ENCODE measurements around the gene PITPNM1.

Gene PITPNM1

GRCh38 chr11:67503119-67504004 is 1.8 kb downstream of the PITPNM1 start:
- ATAC-seq (no peak), DNase-seq (no peak)

GRCh38 chr11:67502328-67502979 is 2.7 kb downstream of the PITPNM1 start:
- no peak for DNase-seq
- ATAC-seq = no peak

GRCh38 chr11:67501854-67502253 is 3.3 kb downstream of the PITPNM1 start:
- DNase-seq (no peak), ATAC-seq (no peak)

GRCh38 chr11:67500831-67501715 is 4.1 kb downstream of the PITPNM1 start:
- no peak for ATAC-seq
- no peak for DNase-seq

GRCh38 chr11:67500484-67500821 is 4.7 kb downstream of the PITPNM1 start:
- DNase-seq (no peak), ATAC-seq (no peak)

- ATAC-seq (no peak), DNase-seq (no peak)
Observed at GRCh38 chr11:67499808-67500483, 5.2 kb downstream of the PITPNM1 start.

- DNase-seq (no peak), ATAC-seq (no peak)
Observed at GRCh38 chr11:67498544-67498972, 6.6 kb downstream of the PITPNM1 start.

GRCh38 chr11:67497656-67498291 is 7.4 kb downstream of the PITPNM1 start:
- DNase-seq = no peak
- ATAC-seq = no peak

- no peak for DNase-seq
- no peak for ATAC-seq
Observed at GRCh38 chr11:67496113-67496512, 9.1 kb downstream of the PITPNM1 start.

- ATAC-seq = no peak
- DNase-seq = no peak
Observed at GRCh38 chr11:67495234-67496005, 9.7 kb downstream of the PITPNM1 start.

GRCh38 chr11:67494371-67495233 is 10.6 kb downstream of the PITPNM1 start:
- no peak for ATAC-seq
- DNase-seq = no peak

- no peak for ATAC-seq
Observed at GRCh38 chr11:67493548-67494370, 11.4 kb downstream of the PITPNM1 start.

GRCh38 chr11:67492801-67493547 is 12.2 kb downstream of the PITPNM1 start:
- DNase-seq = peak; percentile 52
- no peak for ATAC-seq

More at GRCh38 chr11:67493548-67494370, 11.4 kb downstream of the PITPNM1 start:
- no peak for DNase-seq

- ATAC-seq = no peak
- DNase-seq = no peak
Observed at GRCh38 chr11:67492069-67492727, 13.0 kb downstream of the PITPNM1 start.

- DNase-seq = no peak
- ATAC-seq = no peak
Observed at GRCh38 chr11:67491276-67492068, 13.7 kb downstream of the PITPNM1 start.

- no peak for ATAC-seq
- no peak for DNase-seq
Observed at GRCh38 chr11:67490727-67491065, 14.5 kb downstream of the PITPNM1 start.
